Activated B cell treated with CpG ODN at 0.5 μM for 24 hours (primary cell): ENCODE results near the gene DDX25. TPM values are rescaled to one million over a fixed set of nuclear protein-coding genes. Genes with fewer than 3 reads are reported as not detected.

Experiments used
- ATAC-seq: fragments of 200-7000 bp; cut with Tn5 transposase; one replicate; pipeline ENCODE4 v1.10.0; 2021; ENCODE audit warnings: low read depth, mild to moderate bottlenecking, moderate library complexity
- CTCF ChIA-PET: fragments of 350-600 bp; sonication (Branson Sonifier 250); formaldehyde crosslinking; loops from one replicate; lab custom pipeline; 2021; ENCODE audit warnings: antibody characterized with exemption; lab: Charles Lee
- POLR2A ChIA-PET: fragments of 350-600 bp; sonication (Branson Sonifier 250); formaldehyde crosslinking; loops from one replicate; lab custom pipeline; 2021; ENCODE audit warnings: antibody characterized with exemption; lab: Charles Lee
- DNase-seq: peaks from one replicate; pipeline ENCODE4 v3.0.0; 2022
- H3K27ac Mint-ChIP-seq: one replicate; pipeline ENCODE4 v1.8.0; 2020; ENCODE audit warnings: mixed read lengths
- H3K27me3 Mint-ChIP-seq: one replicate; pipeline ENCODE4 v1.8.0; 2021; ENCODE audit warnings: mixed read lengths
- H3K36me3 Mint-ChIP-seq: one replicate; pipeline ENCODE4 v1.8.0; 2021; ENCODE audit warnings: low read depth, mixed read lengths
- H3K4me1 Mint-ChIP-seq: one replicate; pipeline ENCODE4 v1.8.0; 2021; ENCODE audit warnings: mixed read lengths
- H3K4me3 Mint-ChIP-seq: one replicate; pipeline ENCODE4 v1.8.0; 2020; ENCODE audit warnings: mild to moderate bottlenecking, mixed read lengths
- H3K9me3 Mint-ChIP-seq: one replicate; pipeline ENCODE4 v1.8.0; 2020; ENCODE audit warnings: mixed read lengths
- intact Hi-C: fragments of 100-400 bp; cut with micrococcal nuclease; formaldehyde crosslinking; loops from one replicate; pipeline ENCODE4 v1.15.1; 2024
- total RNA-seq: library from RNA; stranded (reverse); gene quantifications from 2 replicates; pipeline ENCODE4 v1.2.3, GENCODE V29; 2022
- TF ChIP-seq, protein P1 (sequence below): fragments of 200-600 bp; IDR thresholded peaks from one replicate; pipeline ENCODE4 v1.8.0; 2022; ENCODE audit warnings: antibody characterized with exemption, mild to moderate bottlenecking

Gene DDX25
- total RNA-seq, 1 donor from 2014 or later = not detected

DNA sequence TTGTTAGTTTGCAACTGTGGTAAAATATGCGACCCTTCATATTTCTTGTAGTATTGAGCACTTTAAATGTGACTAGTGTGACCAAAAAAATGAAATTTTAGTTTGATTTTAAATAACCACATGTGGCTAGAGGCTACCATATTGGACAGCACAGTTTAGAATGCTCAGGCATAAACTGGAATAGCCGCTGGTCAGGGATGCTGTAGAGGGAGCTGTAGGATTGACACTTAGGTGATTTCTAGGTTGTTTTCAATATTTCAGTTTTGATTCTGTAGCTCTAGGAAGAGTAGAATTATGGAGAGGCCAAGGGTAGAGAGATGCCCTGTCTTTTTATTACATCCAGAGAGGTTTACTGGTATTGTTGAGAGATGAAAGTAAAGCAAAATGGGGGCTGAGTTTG is 30.7 kb downstream of the DDX25 start:
- no peak for DNase-seq
- Mint-ChIP-seq H3K9me3 (no peaks in the 10 kb centered on the region), H3K4me3 (no peak overlapping the region), H3K27ac (no peak overlapping the region), H3K27me3 (peaks cover 10% of the 10 kb centered on the region), H3K36me3 (no peaks in the 10 kb centered on the region), H3K4me1 (no peaks in the 10 kb centered on the region)
- ChIA-PET POLR2A (no interaction called here), CTCF (no interaction called here)
- TF ChIP-seq, protein P1, sequence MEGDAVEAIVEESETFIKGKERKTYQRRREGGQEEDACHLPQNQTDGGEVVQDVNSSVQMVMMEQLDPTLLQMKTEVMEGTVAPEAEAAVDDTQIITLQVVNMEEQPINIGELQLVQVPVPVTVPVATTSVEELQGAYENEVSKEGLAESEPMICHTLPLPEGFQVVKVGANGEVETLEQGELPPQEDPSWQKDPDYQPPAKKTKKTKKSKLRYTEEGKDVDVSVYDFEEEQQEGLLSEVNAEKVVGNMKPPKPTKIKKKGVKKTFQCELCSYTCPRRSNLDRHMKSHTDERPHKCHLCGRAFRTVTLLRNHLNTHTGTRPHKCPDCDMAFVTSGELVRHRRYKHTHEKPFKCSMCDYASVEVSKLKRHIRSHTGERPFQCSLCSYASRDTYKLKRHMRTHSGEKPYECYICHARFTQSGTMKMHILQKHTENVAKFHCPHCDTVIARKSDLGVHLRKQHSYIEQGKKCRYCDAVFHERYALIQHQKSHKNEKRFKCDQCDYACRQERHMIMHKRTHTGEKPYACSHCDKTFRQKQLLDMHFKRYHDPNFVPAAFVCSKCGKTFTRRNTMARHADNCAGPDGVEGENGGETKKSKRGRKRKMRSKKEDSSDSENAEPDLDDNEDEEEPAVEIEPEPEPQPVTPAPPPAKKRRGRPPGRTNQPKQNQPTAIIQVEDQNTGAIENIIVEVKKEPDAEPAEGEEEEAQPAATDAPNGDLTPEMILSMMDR = no peak
- no peak for ATAC-seq
- intact Hi-C loops = no loop called here

DNA sequence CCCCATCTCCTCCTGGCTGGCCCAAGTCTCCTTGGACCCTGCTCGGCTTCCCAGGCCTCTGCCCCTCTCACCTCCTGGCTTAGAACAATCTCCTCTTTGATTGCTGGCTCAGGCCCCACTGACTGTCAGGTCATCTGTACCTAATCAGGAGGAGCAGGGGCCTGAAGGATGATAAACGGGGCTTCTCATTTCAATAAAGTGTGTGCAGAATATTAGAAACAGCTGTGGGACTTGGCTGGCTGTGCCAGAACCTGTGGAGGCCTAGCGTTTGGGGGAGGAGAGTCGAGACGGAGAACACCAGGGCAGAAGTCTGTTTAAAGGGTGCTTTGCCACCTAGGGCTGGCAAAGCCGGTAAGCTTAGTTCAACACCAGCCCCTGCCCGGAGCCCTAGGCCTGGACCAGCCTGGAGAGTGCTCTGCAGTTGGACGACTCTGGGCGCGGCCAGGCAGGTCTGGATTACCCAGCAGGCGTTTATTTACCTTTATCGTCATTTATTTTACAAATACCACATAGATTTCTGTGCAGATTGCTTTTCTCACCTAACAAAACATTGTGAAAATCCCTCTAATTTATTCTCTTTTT is 31.4 kb downstream of the DDX25 start:
- ATAC-seq (no peak), DNase-seq (no peak)
- TF ChIP-seq, protein P1 = no peak
- H3K4me1 Mint-ChIP-seq = no peaks in the 10 kb centered on the region
- no peak overlapping the region for H3K4me3 Mint-ChIP-seq
- H3K27ac Mint-ChIP-seq = no peak overlapping the region
- H3K36me3 Mint-ChIP-seq = no peaks in the 10 kb centered on the region
- H3K27me3 Mint-ChIP-seq = peaks cover 9% of the 10 kb centered on the region
- H3K9me3 Mint-ChIP-seq = no peaks in the 10 kb centered on the region
- intact Hi-C loops = no loop called here
- CTCF ChIA-PET = no interaction called here
- POLR2A ChIA-PET = no interaction called here

DNA sequence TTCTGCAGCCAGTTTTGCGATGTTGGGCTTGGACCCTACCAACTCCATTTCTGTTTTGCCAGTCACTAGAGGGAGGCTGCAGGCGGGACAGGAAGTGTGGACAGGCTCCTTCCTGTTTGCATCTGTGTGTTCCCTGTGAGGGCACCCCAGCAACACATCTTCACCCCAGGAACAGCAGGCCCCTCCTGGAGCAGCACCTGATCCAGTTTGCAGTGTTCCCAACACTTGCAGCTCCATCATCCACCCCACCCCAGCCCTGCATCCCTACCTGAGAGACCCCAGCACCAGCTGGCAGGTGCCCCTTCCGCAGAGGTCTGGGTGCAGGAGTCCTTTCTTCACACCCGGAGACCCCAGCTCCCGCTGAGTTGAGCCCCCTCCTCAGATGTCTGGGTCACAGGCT is 34.1 kb downstream of the DDX25 start:
- ATAC-seq = no peak

DNA sequence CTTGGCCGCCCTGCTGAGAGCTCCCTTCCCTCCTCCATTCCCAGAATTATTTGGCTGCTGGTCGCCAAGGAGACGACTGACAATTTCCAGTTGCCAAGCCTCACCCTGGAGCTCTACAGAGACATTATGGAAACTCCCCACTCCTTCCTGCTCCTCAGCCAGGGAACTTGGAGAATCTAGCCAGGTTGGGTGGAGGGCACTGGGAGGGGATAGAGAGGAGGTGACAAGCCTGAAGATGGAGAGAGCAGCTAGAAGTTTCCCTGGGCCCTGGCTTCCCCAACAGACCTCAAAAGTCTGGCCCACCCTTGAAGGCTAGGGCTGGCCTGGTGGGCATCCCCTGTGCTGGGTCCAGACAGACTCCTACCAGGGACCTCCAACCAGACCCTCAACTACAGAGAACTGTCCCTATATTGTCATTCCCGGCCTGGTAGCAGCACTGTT is 34.8 kb downstream of the DDX25 start:
- ChIA-PET CTCF (no interaction called here), POLR2A (no interaction called here)
- H3K27me3 Mint-ChIP-seq = peaks cover 2% of the 10 kb centered on the region
- TF ChIP-seq, protein P1 = no peak
- H3K36me3 Mint-ChIP-seq = no peaks in the 10 kb centered on the region
- no peak for ATAC-seq
- H3K9me3 Mint-ChIP-seq = no peaks in the 10 kb centered on the region
- H3K4me1 Mint-ChIP-seq = no peaks in the 10 kb centered on the region
- intact Hi-C loops = no loop called here
- H3K4me3 Mint-ChIP-seq = no peak overlapping the region
- no peak overlapping the region for H3K27ac Mint-ChIP-seq
- DNase-seq = no peak

More for the DNA sequence above, 34.1 kb downstream of the DDX25 start:
- no peaks in the 10 kb centered on the region for H3K4me1 Mint-ChIP-seq
- H3K9me3 Mint-ChIP-seq = no peaks in the 10 kb centered on the region
- no peak overlapping the region for H3K27ac Mint-ChIP-seq
- TF ChIP-seq, protein P1 = no peak
- DNase-seq = no peak
- no peaks in the 10 kb centered on the region for H3K36me3 Mint-ChIP-seq
- CTCF ChIA-PET = no interaction called here
- intact Hi-C loops = no loop called here
- POLR2A ChIA-PET = no interaction called here
- no peak overlapping the region for H3K4me3 Mint-ChIP-seq
- peaks cover 2% of the 10 kb centered on the region for H3K27me3 Mint-ChIP-seq

DNA sequence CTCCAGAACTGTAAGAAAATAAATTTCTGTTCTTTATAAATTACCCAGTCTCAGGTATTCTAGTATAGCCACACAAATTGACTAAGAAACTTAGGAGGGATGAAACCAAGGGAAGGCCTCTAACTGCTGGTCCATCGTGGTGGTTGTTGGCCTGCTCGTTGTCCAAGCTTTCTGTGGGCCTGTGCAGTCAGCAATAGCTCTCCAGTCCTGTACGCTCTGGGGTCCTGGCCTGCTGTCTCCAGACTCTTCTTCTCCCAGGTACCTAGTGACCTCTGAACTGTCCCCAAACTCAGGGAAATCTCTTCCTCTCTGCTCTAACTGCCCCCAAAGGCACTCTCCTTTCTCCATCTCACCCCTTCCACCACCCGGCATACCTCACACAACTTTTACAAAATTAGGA is 35.8 kb downstream of the DDX25 start:
- H3K36me3 Mint-ChIP-seq = no peaks in the 10 kb centered on the region
- no peak for DNase-seq
- H3K27me3 Mint-ChIP-seq = peaks cover 2% of the 10 kb centered on the region
- H3K4me1 Mint-ChIP-seq = no peaks in the 10 kb centered on the region
- no peak overlapping the region for H3K27ac Mint-ChIP-seq
- no peaks in the 10 kb centered on the region for H3K9me3 Mint-ChIP-seq
- H3K4me3 Mint-ChIP-seq = no peak overlapping the region
- intact Hi-C loops = no loop called here
- TF ChIP-seq, protein P1 = no peak
- CTCF ChIA-PET = no interaction called here
- POLR2A ChIA-PET = no interaction called here
- ATAC-seq = no peak
